Ishikawa (cell line): ENCODE results near the gene SAMD14.

Experiments
- CEBPB ChIP-seq: IDR thresholded peaks from 2 replicates; pipeline ENCODE4 v1.6.1; 2012
- CREB1 ChIP-seq: IDR thresholded peaks from 2 replicates; pipeline ENCODE4 v1.6.1; 2012; ENCODE audit warnings: low read depth
- EGR1 ChIP-seq: IDR thresholded peaks from 2 replicates; pipeline ENCODE4 v1.6.1; 2012
- EP300 ChIP-seq: IDR thresholded peaks from 2 replicates; pipeline ENCODE4 v1.6.1; 2012; ENCODE audit warnings: borderline replicate concordance
- FOXM1 ChIP-seq: IDR thresholded peaks from 2 replicates; pipeline ENCODE4 v1.6.1; 2012; ENCODE audit warnings: low read depth, borderline replicate concordance
- NFIC ChIP-seq: IDR thresholded peaks from 2 replicates; pipeline ENCODE4 v1.6.1; 2012
- RAD21 ChIP-seq: IDR thresholded peaks from 2 replicates; pipeline ENCODE4 v1.6.1; 2012; ENCODE audit warnings: low read depth
- TAF1 ChIP-seq: IDR thresholded peaks from 2 replicates; pipeline ENCODE4 v1.6.1; 2012; ENCODE audit warnings: low read depth, mild to moderate bottlenecking
- TCF12 ChIP-seq: IDR thresholded peaks from 2 replicates; pipeline ENCODE4 v1.6.1; 2012; ENCODE audit warnings: low read depth
- TEAD4 ChIP-seq: IDR thresholded peaks from 2 replicates; pipeline ENCODE4 v1.6.1; 2012
- YY1 ChIP-seq: IDR thresholded peaks from 2 replicates; pipeline ENCODE4 v1.6.1; 2012; ENCODE audit warnings: low read depth
- ZBTB7A ChIP-seq: IDR thresholded peaks from 2 replicates; pipeline ENCODE4 v1.6.1; 2012; ENCODE audit warnings: low read depth
- TF ChIP-seq, protein P1 (sequence below): IDR thresholded peaks from 2 replicates; pipeline ENCODE4 v1.6.1; 2012
- TF ChIP-seq, protein P2 (sequence below): IDR thresholded peaks from 2 replicates; pipeline ENCODE4 v1.6.1; 2012
- TF ChIP-seq, protein P3 (sequence below): IDR thresholded peaks from 2 replicates; pipeline ENCODE4 v1.6.1; 2012; ENCODE audit warnings: low read depth, mild to moderate bottlenecking

The SAMD14 gene

DNA sequence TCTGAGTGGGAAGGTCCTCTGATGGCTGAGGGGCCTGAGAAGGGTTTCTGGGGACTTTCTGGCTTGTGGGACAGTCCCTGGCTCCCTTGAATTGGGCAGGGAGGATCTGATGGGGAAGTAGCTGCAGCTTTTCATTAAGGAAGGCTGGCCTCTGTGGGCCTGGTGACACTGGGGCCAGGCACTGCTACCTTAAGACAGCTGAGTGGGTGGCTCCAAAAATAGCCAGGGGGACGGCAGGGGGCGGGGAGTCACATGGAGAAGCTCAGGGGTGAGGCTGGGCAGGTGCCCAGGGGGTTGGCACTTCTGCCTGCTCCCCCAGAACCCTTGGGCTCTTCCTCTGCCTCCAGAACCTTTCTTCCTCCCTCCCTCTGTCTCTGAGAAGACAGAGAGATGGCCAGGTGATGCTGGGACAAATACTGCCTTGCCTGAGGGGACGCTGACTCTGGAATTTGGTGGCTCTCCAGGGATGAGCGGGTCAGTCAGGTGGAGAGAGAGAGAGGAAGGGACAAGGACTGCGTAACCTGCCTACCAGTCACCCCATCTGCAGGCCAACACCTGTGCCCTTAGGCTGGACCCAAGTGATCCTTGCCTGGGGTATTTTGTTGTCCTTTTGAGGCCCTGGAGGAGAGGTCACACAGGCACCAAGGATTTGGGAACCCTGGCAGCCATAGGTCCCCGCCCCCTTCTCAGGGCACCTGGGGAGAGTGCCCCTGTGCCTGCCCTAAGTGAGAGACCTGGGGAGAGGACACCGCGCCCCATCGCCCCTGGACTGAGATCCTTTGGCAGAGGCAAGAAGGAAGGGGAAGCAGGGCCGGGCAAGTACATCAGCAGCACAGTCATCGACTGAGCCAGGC is 34.1 kb upstream of the SAMD14 start:
- no peak for TF ChIP-seq CEBPB
- TF ChIP-seq EP300, result no peak
- TF ChIP-seq EGR1, result peak; percentile 74
- TF ChIP-seq, protein P1, sequence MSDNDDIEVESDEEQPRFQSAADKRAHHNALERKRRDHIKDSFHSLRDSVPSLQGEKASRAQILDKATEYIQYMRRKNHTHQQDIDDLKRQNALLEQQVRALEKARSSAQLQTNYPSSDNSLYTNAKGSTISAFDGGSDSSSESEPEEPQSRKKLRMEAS, result peak; percentile 31; the same call in 1 of the 2 replicates

DNA sequence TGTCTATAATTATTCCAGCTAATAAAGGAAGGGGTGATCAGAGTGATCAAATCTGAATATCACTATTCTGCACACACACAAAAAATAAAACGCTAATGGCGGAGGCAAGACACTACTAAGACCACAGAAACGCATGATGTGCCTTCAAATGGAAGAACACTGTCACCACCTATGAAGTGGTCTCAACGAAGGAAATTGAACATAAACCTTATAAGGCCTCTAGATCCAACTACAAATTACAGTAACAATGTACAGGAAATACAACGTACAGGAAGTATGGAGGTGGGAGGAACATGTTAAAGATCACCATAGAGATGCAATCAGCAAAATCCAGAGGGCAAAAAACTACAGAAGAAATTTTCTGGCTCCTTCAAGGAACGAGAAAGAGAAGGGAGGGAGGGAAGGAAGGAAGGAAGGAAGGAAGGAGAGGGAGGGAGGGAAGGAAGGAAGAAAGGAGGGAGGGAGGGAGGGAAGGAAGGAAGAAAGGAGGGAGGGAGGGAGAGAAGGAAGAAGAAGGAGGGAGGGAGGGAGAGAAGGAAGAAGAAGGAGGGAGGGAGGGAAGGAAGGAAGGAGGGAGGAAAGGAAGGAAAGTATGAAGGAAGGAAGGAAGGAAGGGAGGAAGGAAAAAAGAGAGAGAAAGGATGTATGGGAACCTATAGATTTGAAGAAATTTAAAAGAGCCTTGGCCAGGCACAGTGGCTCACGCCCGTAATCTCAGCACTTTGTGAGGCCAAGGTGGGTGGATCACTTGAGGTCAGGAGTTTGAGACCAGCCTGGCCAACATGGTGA is 32.7 kb upstream of the SAMD14 start:
- no peak for TF ChIP-seq TCF12
- no peak for TF ChIP-seq TEAD4
- no peak for TF ChIP-seq TAF1
- TF ChIP-seq, protein P2, sequence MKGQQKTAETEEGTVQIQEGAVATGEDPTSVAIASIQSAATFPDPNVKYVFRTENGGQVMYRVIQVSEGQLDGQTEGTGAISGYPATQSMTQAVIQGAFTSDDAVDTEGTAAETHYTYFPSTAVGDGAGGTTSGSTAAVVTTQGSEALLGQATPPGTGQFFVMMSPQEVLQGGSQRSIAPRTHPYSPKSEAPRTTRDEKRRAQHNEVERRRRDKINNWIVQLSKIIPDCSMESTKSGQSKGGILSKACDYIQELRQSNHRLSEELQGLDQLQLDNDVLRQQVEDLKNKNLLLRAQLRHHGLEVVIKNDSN, result no peak
- no peak for TF ChIP-seq CEBPB
- TF ChIP-seq, protein P3, sequence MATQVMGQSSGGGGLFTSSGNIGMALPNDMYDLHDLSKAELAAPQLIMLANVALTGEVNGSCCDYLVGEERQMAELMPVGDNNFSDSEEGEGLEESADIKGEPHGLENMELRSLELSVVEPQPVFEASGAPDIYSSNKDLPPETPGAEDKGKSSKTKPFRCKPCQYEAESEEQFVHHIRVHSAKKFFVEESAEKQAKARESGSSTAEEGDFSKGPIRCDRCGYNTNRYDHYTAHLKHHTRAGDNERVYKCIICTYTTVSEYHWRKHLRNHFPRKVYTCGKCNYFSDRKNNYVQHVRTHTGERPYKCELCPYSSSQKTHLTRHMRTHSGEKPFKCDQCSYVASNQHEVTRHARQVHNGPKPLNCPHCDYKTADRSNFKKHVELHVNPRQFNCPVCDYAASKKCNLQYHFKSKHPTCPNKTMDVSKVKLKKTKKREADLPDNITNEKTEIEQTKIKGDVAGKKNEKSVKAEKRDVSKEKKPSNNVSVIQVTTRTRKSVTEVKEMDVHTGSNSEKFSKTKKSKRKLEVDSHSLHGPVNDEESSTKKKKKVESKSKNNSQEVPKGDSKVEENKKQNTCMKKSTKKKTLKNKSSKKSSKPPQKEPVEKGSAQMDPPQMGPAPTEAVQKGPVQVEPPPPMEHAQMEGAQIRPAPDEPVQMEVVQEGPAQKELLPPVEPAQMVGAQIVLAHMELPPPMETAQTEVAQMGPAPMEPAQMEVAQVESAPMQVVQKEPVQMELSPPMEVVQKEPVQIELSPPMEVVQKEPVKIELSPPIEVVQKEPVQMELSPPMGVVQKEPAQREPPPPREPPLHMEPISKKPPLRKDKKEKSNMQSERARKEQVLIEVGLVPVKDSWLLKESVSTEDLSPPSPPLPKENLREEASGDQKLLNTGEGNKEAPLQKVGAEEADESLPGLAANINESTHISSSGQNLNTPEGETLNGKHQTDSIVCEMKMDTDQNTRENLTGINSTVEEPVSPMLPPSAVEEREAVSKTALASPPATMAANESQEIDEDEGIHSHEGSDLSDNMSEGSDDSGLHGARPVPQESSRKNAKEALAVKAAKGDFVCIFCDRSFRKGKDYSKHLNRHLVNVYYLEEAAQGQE, result no peak
- TF ChIP-seq EP300, result no peak
- TF ChIP-seq CREB1, result no peak
- no peak for TF ChIP-seq NFIC
- no peak for TF ChIP-seq FOXM1

DNA sequence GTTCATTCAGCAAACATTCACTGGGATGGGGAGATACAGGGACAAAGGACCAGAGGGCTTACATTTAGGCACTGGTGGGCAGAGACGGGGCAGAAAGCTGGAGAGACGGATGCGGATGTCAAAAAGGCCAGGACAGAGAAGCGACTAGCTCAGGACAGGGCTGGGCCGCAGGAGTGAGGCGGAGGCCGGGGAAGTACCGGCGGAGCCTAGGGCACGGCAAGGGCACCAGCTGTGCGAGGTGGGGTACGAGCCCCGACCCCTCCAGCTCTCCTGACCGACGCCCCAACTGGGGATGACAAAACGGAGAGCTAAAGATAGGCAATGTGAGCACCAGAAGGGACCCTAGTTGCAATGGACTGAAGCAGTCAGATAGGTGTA is 31.9 kb upstream of the SAMD14 start:
- TF ChIP-seq RAD21, result no peak
- TF ChIP-seq, protein P2, result no peak
- TF ChIP-seq, protein P1, result no peak
- no peak for TF ChIP-seq EGR1
- TF ChIP-seq FOXM1, result no peak

DNA sequence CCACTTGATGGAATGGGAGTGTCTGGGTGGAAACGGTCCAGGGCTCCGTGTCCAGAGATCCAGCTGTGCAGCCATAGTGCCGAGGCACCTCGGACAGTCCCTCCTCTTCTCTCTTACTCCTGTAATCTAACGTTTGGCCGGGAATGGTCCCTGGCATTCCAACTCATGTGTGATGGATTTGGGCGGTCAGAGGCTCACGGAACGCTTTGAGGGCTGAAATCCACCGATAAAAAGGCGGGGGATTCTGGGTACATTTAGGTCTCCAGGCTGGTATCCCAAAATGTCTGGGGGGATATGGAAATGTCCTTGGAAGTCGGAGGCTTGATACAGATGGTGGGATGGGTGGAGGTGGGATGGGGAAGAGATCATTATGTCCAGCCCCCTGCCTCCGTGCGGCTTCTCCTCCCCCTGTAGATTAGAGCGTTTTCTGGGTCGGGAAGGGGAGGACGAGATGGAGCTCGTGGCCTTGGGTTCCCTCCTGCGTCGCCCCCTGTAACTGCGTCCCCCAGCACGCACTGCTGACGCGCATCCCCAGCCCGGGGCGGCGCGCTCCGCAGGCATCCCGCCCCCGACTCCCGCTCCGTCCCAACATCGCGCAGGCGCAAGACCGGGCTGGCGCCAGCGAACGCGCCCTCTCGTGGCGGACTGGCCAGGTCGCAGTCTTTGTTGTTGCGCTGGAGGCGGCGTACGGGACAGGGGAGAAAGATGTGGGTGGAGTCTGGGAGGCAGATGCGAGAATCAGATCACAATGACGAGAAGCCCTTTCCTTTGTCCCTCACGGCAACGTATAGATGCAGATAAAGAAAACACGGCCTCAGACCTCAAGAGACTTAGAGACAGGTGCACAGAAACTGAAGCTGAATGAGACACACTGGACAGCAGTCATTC is 31.3 kb upstream of the SAMD14 start:
- TF ChIP-seq RAD21 (peak; percentile 63; the same call in 1 of the 2 replicates), EGR1 (peak; percentile 84), CREB1 (no peak), TEAD4 (no peak), EP300 (peak; percentile 25; the same call in 1 of the 2 replicates), YY1 (0 out of 2 replicates have a peak, but pooled peaks have one; percentile 42), NFIC (no peak), TCF12 (peak; percentile 16; the same call in 1 of the 2 replicates), ZBTB7A (peak; percentile 91; the same call in 1 of the 2 replicates), TAF1 (0 out of 2 replicates have a peak, but pooled peaks have one; percentile 39), FOXM1 (no peak), CEBPB (no peak)
- TF ChIP-seq, protein P1, result peak; percentile 54; the same call in 1 of the 2 replicates
- TF ChIP-seq, protein P3, result no peak
- TF ChIP-seq, protein P2, result no peak
